ENCODE data around the gene HMCES.

DNA sequence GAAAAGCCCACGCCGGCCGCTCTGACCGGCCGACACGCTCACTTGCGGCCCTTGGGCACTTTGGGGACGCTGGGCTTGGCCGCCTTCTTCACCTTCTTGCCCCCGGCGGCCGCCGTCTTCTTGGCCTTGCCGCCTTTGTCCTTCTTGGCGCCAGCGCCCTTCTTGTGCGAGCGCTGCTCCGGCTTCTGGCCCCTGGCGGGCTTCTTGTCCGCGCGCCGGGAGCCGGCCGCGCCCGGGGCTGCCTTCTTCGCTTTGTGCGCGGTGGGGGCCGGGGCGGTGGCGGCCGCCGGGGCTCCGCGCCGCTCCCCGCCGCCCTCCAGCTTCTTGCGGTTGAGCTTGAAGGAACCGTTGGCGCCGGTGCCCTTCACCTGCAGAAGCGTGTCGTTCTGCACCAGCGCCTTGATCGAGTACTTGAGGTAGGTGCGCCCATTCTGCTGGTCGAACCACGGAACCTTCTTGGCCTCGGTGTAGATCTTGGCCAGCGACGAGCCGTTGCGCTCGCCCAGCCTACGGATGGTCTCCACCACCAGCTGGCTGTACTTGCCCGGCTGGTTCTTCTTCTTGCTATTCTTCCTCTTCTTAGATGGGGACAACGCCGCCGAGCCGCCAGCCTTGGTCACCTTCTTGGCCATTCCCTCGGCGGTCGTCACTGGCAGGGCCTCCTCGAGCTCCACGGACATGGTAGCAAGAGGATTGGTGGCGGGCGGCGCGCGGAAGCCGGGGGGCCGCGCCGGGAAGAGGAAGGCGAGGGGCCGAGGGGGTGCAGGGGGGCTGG is 36.7 kb downstream of the HMCES start:
- TF ChIP-seq RAD21 (IDR thresholded peaks at IDR 0.05; ENCODE audit: low read depth), result no peak
- no peak for TF ChIP-seq YY1 (IDR thresholded peaks at IDR 0.05; ENCODE audit: low read depth)
- TF ChIP-seq, protein P1, sequence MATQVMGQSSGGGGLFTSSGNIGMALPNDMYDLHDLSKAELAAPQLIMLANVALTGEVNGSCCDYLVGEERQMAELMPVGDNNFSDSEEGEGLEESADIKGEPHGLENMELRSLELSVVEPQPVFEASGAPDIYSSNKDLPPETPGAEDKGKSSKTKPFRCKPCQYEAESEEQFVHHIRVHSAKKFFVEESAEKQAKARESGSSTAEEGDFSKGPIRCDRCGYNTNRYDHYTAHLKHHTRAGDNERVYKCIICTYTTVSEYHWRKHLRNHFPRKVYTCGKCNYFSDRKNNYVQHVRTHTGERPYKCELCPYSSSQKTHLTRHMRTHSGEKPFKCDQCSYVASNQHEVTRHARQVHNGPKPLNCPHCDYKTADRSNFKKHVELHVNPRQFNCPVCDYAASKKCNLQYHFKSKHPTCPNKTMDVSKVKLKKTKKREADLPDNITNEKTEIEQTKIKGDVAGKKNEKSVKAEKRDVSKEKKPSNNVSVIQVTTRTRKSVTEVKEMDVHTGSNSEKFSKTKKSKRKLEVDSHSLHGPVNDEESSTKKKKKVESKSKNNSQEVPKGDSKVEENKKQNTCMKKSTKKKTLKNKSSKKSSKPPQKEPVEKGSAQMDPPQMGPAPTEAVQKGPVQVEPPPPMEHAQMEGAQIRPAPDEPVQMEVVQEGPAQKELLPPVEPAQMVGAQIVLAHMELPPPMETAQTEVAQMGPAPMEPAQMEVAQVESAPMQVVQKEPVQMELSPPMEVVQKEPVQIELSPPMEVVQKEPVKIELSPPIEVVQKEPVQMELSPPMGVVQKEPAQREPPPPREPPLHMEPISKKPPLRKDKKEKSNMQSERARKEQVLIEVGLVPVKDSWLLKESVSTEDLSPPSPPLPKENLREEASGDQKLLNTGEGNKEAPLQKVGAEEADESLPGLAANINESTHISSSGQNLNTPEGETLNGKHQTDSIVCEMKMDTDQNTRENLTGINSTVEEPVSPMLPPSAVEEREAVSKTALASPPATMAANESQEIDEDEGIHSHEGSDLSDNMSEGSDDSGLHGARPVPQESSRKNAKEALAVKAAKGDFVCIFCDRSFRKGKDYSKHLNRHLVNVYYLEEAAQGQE (IDR thresholded peaks at IDR 0.05; ENCODE audit: low read depth), result no peak
- no peak for TF ChIP-seq FOXM1 (IDR thresholded peaks at IDR 0.05; ENCODE audit: borderline replicate concordance, low read depth)
- no peak for TF ChIP-seq CEBPB (IDR thresholded peaks at IDR 0.05)
- peak; percentile 15; the same call in 1 of the 2 replicates for TF ChIP-seq EP300 (IDR thresholded peaks at IDR 0.05; ENCODE audit: borderline replicate concordance)

All from Ishikawa (cell line).